Measurements from ENCODE around the gene MMAA.
"Not testable (repeated sequence)": the region's sequence is repeated elsewhere in the genome, so short reads cannot be mapped to it uniquely, and the experiment has no call there.

The MMAA gene

GRCh38 chr4:145639186-145639698 is 20.1 kb downstream of the MMAA start:
- no peak for DNase-seq (ENCODE audit: low read depth in 2 of 2)
- no peak for TF ChIP-seq CTCF (IDR thresholded peaks at IDR 0.05; ENCODE audit: low read depth, low read length)
- H3K4me3 ChIP-seq (replicated peaks in 1 of 2; ENCODE audit: low read depth in 2 of 2, low read length in 2 of 2), result no peak overlapping the region

GRCh38 chr4:145640236-145640635 is 21.1 kb downstream of the MMAA start:
- H3K4me3 ChIP-seq (replicated peaks in 1 of 2; ENCODE audit: low read depth in 2 of 2, low read length in 2 of 2), result not testable (repeated sequence)
- DNase-seq (ENCODE audit: low read depth in 2 of 2), result peak; percentile 66 to 69

GRCh38 chr4:145643295-145643694 is 24.1 kb downstream of the MMAA start:
- DNase-seq (ENCODE audit: low read depth in 2 of 2), result no peak
- H3K4me3 ChIP-seq (replicated peaks in 1 of 2; ENCODE audit: low read depth in 2 of 2, low read length in 2 of 2), result no peak overlapping the region
- no peak for TF ChIP-seq CTCF (IDR thresholded peaks at IDR 0.05; ENCODE audit: low read depth, low read length)

GRCh38 chr4:145644699-145645098 is 25.5 kb downstream of the MMAA start:
- H3K4me3 ChIP-seq (replicated peaks in 1 of 2; ENCODE audit: low read depth in 2 of 2, low read length in 2 of 2), result no peak overlapping the region
- peak in 1 of 2 donors; percentile 4 for DNase-seq (ENCODE audit: low read depth in 2 of 2)
- no peak for TF ChIP-seq CTCF (IDR thresholded peaks at IDR 0.05; ENCODE audit: low read depth, low read length)

GRCh38 chr4:145656156-145656555 is 37.0 kb downstream of the MMAA start:
- no peak overlapping the region for H3K4me3 ChIP-seq (replicated peaks in 1 of 2; ENCODE audit: low read depth in 2 of 2, low read length in 2 of 2)
- no peak for TF ChIP-seq CTCF (IDR thresholded peaks at IDR 0.05; ENCODE audit: low read depth, low read length)
- no peak for DNase-seq (ENCODE audit: low read depth in 2 of 2)

- no peak for TF ChIP-seq CTCF (IDR thresholded peaks at IDR 0.05; ENCODE audit: low read depth, low read length)
- no peak for DNase-seq (ENCODE audit: low read depth in 2 of 2)
Observed at GRCh38 chr4:145660064-145660463, 40.9 kb downstream of the MMAA start.

GRCh38 chr4:145663194-145663593 is 44.0 kb downstream of the MMAA start:
- H3K4me3 ChIP-seq (replicated peaks in 1 of 2; ENCODE audit: low read depth in 2 of 2, low read length in 2 of 2), result no peak overlapping the region
- TF ChIP-seq CTCF (IDR thresholded peaks at IDR 0.05; ENCODE audit: low read depth, low read length), result no peak
- DNase-seq (ENCODE audit: low read depth in 2 of 2), result peak in 1 of 2 donors; percentile 20

More at GRCh38 chr4:145660064-145660463, 40.9 kb downstream of the MMAA start:
- no peak overlapping the region for H3K4me3 ChIP-seq (replicated peaks in 1 of 2; ENCODE audit: low read depth in 2 of 2, low read length in 2 of 2)

Measured in cardiac fibroblast (primary cell).